SW480 (cell line): ENCODE results near the gene TNNT3.

Experiments
- DNase-seq: peaks from one replicate; pipeline ENCODE4 v3.0.0-alpha.2; 2016; ENCODE audit warnings: low spot score

TNNT3 gene

DNA sequence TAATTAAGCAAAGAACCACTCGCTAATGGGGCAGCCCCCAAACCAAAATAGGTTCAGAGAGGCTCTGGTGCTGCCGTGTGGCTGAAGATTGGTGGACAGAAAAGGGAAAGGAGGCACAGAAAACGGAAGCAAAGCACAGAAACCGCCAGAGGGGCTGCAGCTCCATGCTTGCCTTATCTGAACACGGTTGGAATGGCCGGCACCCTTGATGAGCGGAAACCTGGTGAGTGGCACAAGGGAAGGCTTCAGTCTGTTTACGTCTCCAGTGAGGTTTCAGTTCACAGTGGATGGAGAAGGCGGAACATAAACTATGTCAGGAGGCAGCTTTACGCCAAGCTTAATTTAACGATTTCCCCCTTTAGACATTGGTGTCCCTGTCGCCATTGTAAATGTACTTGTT, 22.6 kb upstream of the TNNT3 start:
- DNase-seq = no peak

GRCh38 chr11:1899090-1899489, 20.4 kb upstream of the TNNT3 start:
- no peak for DNase-seq

DNA sequence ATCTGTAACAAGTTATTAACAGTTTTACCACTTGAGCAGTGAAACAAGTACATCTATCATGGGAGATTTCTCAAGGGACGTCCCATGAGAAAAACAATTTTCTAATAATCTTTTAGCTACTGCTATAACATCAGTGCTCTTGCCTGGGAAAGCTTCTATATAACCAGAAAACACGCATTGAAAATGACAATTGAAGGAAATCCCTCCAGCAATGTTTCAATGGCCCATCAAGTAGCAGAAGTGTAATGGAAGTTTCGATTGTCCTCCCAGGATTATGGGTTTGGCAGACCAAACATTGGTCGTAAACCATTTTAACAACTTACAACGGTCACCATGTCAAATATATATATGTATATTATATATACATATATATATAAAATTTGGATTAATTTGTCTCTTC, 19.8 kb upstream of the TNNT3 start:
- DNase-seq = no peak

DNA sequence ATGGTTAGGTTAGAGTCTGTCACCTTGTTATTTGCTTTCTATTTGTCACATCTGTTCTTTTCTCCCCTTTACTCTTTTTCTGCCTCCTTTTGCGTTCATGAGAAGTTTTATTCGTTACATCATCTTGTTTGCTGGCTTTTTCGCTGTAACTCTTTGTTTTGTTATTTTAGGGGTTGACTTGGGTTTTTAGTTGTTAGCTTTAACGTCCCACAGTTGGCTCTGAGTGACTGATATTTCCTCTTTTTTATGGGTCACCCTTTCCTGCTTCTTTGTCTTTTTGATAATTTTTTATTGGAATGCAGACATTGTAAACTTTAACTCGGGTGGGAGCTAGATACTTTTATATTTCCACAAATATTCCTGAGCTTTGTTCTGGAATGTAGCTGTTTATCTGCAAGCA, 13.3 kb upstream of the TNNT3 start:
- DNase-seq = no peak

DNA sequence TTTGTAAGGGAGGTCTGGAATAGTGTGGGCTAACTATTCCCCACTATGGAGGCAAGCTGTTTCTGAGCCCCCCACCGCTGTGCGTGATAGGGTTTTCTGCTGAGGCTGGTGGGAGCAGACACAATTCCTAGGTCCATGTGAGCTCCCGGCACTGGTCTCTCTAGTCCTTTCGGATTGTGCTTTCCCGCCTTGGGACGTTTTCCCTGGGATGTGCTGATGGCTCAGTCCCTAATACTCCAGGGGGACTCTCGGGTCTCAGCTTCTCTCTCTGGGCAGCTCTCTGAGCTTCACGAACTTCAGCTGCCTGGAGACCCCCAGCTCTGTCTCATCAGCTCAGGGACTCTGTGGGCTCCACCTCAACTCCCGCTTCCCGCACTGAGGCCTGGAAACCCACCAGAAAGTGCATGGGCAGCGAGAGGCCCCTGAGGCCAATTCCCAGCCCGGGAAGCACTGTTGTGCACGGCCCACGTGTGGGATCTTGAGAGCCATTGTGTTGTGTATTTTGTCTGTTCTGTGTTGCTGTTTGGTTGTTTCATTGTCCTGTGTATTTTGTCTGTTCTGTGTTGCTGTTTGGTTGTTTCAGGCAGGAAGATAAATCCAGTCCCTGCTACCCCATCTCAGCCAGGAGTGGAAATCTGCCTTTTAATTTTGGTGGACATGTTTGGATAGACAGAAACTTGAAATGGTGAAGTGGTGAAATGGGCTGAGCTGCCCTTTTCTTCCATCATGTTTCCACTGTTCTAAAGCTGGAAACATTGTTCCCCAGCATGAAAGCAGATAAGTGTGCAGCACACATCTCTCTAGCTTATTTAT, 12.7 kb upstream of the TNNT3 start:
- DNase-seq = no peak

GRCh38 chr11:1908618-1909017, 10.9 kb upstream of the TNNT3 start:
- no peak for DNase-seq

- DNase-seq = no peak
Observed at GRCh38 chr11:1909524-1909923, 10.0 kb upstream of the TNNT3 start.

DNA sequence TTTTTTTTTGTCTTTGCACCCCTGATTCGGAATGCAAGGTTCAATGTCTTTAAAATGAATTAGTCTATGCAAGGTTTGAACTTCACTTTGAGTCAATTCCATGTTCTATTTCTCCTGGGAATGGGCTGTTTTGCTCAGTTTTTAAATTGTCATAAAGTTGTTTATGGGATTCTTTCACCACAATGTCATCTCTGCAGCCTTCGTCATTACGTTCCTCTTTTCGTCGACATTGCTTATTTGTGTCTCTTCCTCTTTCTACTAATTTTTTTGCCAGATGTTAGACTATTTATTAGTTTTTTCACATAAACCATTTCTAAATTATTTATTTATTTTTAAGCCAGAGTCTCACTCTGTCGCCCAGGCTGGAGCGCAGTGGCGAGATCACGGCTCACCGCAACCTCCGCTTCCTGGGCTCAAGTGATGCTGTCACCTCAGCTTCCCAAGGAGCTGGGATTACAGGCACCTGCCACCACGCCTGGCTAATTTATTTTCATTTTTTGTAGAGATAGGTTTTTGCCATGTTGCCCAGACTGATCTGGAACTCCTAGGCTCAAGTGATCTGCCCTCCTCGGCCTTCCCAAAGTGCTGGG, 7.1 kb upstream of the TNNT3 start:
- no peak for DNase-seq

- DNase-seq = no peak
Observed at GRCh38 chr11:1913271-1914060, 6.0 kb upstream of the TNNT3 start.

DNA sequence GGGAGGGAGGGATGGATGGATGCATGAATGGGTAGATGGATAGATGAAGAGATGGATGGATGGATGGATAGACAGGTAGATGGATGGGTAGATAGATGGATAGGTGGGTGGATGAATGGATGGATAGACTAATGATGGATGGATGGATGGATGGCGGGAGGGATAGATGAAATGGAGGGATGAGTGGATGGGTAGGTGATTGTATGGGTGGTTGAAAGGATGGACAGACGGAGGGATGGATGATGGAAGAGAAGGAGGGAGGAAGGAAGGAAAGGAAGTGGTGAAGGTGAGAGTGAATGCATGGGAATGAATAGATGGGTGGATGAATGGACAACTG, 3.7 kb upstream of the TNNT3 start:
- no peak for DNase-seq

GRCh38 chr11:1916132-1916985, 3.1 kb upstream of the TNNT3 start:
- DNase-seq = no peak

DNA sequence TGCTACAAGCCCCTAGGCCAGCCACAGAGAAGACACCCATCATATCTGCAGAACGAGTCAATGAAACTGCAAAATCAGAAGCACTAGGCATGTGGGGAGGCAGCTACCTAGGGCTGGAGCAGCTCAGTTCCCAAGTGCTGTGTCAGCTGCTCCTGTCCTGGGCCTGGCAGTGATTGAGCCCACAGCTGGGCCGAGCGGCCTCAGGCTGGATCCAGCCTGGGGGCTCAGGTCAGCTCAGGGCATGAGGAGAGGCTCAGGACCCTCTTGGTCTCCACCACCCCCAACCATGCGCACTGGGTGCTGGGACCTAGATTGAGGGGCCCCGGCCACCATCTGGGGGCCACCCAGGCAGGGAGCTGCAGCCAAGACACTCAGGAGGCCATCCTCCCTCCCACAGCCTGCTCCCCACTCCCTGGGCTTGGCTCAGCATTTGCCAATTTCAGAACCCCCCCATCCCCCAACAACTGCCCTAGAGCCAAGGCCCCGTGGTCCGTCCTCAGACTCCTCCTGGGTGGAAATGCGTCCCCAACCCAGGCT, 2.4 kb upstream of the TNNT3 start:
- no peak for DNase-seq

GRCh38 chr11:1917523-1918435, 1.7 kb upstream of the TNNT3 start:
- no peak for DNase-seq

DNA sequence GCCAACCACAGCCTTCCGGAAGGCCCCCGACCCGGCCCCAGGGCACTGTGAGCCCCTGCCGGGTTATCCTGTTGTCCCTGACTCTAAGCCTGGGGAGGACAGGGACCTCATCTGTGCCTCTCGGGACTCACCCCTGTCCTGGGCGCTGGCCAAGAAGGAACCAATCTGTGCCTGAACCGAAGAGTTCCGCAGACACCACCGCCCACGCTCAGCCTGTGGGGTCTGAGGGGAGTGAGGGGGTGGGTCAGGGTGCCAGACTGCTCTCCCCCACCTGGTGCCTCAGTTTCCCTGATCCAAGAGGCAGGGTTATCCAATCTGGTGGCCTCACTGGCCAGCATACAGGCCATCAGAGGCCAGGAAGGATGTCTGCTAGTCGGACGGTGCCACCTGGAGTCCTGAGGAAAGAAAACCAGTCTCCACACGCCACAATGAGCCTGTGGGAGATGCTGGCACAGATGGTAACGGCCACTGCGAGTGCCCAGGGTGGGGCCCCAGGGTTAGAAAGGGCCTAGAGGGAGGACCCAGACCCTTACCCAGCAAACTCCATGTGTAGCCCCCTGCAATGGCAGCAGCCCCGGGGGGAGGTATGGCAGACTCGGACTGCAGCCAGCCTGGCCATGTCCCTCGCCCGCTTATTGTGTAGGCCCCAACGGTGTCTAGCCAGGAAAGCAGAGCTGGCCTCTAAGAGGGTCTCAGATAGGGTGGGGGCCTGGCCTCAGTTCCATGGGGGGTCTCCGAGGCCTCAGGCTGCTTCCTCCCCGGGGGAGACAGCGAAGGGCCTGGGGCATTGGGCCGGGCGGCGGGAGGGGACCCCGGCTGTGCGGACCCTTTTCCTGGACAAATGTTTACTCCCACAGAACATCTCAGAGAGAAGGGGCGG, 827 bp upstream of the TNNT3 start:
- DNase-seq = no peak

- DNase-seq = no peak
Observed at GRCh38 chr11:1920128-1920908, 815 bp downstream of the TNNT3 start.

DNA sequence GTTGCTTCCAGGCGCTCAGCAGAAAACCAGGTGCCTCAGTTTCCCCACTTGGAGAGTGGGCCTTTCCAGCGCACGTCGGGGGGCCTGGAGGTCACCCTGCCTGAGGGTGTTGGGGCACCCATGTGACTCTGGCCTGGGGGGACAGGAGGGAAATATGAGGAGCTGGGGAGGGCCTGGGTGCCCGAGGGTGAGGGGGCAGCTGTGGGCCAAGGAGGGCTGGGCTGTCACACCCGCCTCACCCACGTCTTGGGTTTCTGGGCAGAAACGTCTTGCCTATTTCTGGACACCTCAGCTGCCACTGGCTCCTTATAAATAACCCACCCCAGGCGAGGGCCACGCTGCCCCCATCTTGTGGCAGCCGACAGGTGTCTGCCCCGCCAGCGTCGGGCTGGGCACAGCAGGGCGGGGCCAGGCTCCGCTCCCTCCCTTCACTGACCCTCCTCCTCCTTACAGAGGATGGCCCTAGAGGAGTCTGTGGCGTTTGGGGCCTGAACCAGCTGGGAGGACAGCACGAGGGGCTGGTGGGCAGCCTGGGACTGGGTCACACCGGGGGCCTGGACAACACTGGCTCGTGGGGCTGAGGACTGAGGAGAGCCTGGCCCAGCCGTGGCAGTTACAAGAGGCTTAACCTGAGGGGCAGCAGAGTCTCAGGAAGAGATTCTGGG, 1.5 kb downstream of the TNNT3 start:
- DNase-seq = no peak

- DNase-seq = no peak
Observed at GRCh38 chr11:1921574-1922141, 2.2 kb downstream of the TNNT3 start.

DNA sequence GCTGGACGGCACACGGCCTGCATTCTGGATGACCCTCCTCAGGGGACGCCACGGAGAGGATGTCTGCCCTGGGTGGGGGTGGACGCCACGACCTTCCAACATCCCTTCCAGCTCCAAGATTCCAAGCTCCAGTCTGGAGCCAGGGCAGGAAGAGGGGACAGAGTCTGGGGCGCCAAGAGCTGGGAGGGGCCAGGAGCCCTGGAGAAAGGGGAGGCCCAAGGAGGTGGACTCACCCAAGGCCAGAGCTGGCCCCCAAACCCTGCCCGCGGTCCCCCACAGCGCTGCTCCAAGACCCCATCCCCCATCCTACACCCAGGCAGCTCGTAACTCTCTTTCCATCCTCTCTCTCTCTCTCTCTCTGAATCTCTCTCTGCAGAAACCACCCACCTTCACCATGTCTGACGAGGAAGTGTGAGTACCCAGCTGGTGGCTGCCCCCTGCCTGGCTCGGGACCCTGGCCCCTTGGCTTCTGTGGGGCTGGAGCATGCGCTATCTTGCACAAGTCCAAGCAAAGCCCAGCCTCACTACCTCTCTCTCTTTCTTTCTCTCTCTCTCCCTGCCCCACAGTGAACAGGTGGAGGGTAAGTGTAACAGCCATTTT, 3.1 kb downstream of the TNNT3 start:
- no peak for DNase-seq
